K562 (cell line): ENCODE results near the gene KCP. TPM values are rescaled to one million over a fixed set of nuclear protein-coding genes. Genes with fewer than 3 reads are reported as not detected.

ENCODE experiments used
- AFF4 ChIP-seq: sonication (generic); formaldehyde crosslinking; IDR thresholded peaks from 2 replicates; pipeline ENCODE4 v1.8.0; 2023; ENCODE audit warnings: mild to moderate bottlenecking, missing genetic modification reagents
- CBX2 ChIP-seq: fragments of 200-600 bp; sonication (generic); IDR thresholded peaks from one replicate; pipeline ENCODE4 v1.6.1; 2012; ENCODE audit warnings: mild to moderate bottlenecking, low read length, inconsistent platforms; ENCODE audit not compliant: insufficient read depth, poor library complexity, severe bottlenecking
- GATAD2B ChIP-seq: fragments of 450-650 bp; IDR thresholded peaks from 2 replicates; pipeline ENCODE4 v1.6.1; 2017; ENCODE audit warnings: mild to moderate bottlenecking, borderline replicate concordance
- HDAC8 ChIP-seq: fragments of 450-650 bp; IDR thresholded peaks from 2 replicates; pipeline ENCODE4 v1.6.1; 2016; ENCODE audit warnings: mild to moderate bottlenecking, missing genetic modification characterization, moderate library complexity, missing compliant biosample characterization
- HNRNPUL1 ChIP-seq: fragments of 200-400 bp; formaldehyde crosslinking; IDR thresholded peaks from 2 replicates; pipeline ENCODE4 v1.6.1; 2017; ENCODE audit warnings: low read length
- NR4A1 ChIP-seq, 2 experiments: fragments of 250-450 bp in 1 of 2; fragments of 450-650 bp in 1 of 2; sonication (Bioruptor Pico) in 1 of 2; IDR thresholded peaks; 2 replicates each; pipeline versions ENCODE4 v1.4.0 to v1.6.1; 2016 to 2020; ENCODE audit warnings: mild to moderate bottlenecking in 2 of 2, missing compliant biosample characterization in 1 of 2, missing genetic modification characterization in 1 of 2, moderate library complexity in 1 of 2
- PHF21A ChIP-seq: fragments of 450-650 bp; IDR thresholded peaks from 2 replicates; pipeline ENCODE4 v1.6.1; 2017; ENCODE audit warnings: low read depth, borderline replicate concordance
- RB1 ChIP-seq: fragments of 450-650 bp; IDR thresholded peaks from 2 replicates; pipeline ENCODE4 v1.6.1; 2017; ENCODE audit warnings: low read depth, mild to moderate bottlenecking
- SREBF1 ChIP-seq: fragments of 150-350 bp; IDR thresholded peaks from 2 replicates; pipeline ENCODE4 v1.6.1; 2014; ENCODE audit warnings: antibody characterized with exemption, low read depth, low read length, borderline replicate concordance
- TFAP4 ChIP-seq: sonication (generic); formaldehyde crosslinking; IDR thresholded peaks from 2 replicates; pipeline ENCODE4 v1.8.0; 2022; ENCODE audit warnings: missing genetic modification reagents, mild to moderate bottlenecking, moderate library complexity, borderline replicate concordance
- ZFPM2 ChIP-seq: fragments of 250-450 bp; sonication (Bioruptor Pico); IDR thresholded peaks from 2 replicates; pipeline ENCODE4 v1.5.1; 2022; ENCODE audit warnings: mild to moderate bottlenecking
- ZNF408 ChIP-seq: fragments of 250-450 bp; sonication (Bioruptor Pico); IDR thresholded peaks from 2 replicates; pipeline ENCODE4 v1.4.0; 2020; ENCODE audit warnings: low read depth, mild to moderate bottlenecking, moderate library complexity
- ZNF583 ChIP-seq: fragments of 250-450 bp; sonication (Bioruptor Pico); IDR thresholded peaks from 2 replicates; pipeline ENCODE4 v1.4.0; 2020
- polyA plus RNA-seq, 8 experiments: library from polyadenylated mRNA; depleted of rRNA in 4 of 8; stranded (reverse) in 5 of 8; unstranded in 3 of 8; fragments of >200 nt; fragmentation: Nextera tagmentation in 2 of 8; fragmentation: Illumina TruSeq in 1 of 8; extraction: Ambion mirVana in 2 of 8; extraction: Trizol in 1 of 8; gene quantifications; 2 replicates each; pipeline versions ENCODE4 v1.2.1 to v1.2.3, GENCODE V29; 2011 to 2014; ENCODE audit warnings: inconsistent platforms in 1 of 8, missing spikeins in 1 of 8
- total RNA-seq, 7 experiments: library from RNA; depleted of rRNA in 6 of 7; stranded (reverse); fragments of >200 nt in 6 of 7; fragmentation: Illumina TruSeq in 2 of 7; extraction: Trizol in 2 of 7; gene quantifications; 2 replicates each; pipeline versions ENCODE4 v1.2.1 to v1.2.3, GENCODE V29; 2011 to 2021; ENCODE audit warnings: low replicate concordance in 1 of 7
- TF ChIP-seq, protein P1 (sequence below): fragments of 200-800 bp; sonication (Bioruptor generic); IDR thresholded peaks from 2 replicates; pipeline ENCODE4 v1.6.1; 2016; ENCODE audit warnings: missing genetic modification characterization, missing compliant biosample characterization

KCP gene
- total and polyA plus RNA-seq, 9 of the 15 experiments (the other 6 are each of a cell fraction or from before 2014, with no cell fraction given), result 0.06 to 0.17 (median 0.12) TPM; not detected in 3

- TF ChIP-seq, protein P1, sequence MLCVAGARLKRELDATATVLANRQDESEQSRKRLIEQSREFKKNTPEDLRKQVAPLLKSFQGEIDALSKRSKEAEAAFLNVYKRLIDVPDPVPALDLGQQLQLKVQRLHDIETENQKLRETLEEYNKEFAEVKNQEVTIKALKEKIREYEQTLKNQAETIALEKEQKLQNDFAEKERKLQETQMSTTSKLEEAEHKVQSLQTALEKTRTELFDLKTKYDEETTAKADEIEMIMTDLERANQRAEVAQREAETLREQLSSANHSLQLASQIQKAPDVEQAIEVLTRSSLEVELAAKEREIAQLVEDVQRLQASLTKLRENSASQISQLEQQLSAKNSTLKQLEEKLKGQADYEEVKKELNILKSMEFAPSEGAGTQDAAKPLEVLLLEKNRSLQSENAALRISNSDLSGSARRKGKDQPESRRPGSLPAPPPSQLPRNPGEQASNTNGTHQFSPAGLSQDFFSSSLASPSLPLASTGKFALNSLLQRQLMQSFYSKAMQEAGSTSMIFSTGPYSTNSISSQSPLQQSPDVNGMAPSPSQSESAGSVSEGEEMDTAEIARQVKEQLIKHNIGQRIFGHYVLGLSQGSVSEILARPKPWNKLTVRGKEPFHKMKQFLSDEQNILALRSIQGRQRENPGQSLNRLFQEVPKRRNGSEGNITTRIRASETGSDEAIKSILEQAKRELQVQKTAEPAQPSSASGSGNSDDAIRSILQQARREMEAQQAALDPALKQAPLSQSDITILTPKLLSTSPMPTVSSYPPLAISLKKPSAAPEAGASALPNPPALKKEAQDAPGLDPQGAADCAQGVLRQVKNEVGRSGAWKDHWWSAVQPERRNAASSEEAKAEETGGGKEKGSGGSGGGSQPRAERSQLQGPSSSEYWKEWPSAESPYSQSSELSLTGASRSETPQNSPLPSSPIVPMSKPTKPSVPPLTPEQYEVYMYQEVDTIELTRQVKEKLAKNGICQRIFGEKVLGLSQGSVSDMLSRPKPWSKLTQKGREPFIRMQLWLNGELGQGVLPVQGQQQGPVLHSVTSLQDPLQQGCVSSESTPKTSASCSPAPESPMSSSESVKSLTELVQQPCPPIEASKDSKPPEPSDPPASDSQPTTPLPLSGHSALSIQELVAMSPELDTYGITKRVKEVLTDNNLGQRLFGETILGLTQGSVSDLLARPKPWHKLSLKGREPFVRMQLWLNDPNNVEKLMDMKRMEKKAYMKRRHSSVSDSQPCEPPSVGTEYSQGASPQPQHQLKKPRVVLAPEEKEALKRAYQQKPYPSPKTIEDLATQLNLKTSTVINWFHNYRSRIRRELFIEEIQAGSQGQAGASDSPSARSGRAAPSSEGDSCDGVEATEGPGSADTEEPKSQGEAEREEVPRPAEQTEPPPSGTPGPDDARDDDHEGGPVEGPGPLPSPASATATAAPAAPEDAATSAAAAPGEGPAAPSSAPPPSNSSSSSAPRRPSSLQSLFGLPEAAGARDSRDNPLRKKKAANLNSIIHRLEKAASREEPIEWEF (CRISPR knock-in tag), result no peak
- TF ChIP-seq ZNF408 (CRISPR knock-in tag) (no peak), SREBF1 (no peak), AFF4 (CRISPR knock-in tag) (peak; percentile 61; the same call in 1 of the 2 replicates), HNRNPUL1 (no peak), CBX2 (no peak), GATAD2B (no peak), PHF21A (no peak), HDAC8 (peak; percentile 28; the same call in 1 of the 2 replicates), ZFPM2 (CRISPR knock-in tag) (no peak), NR4A1 (CRISPR knock-in tag; IDR thresholded peaks at IDR 0.05) (peak; percentile 67; the same call in 1 of the 2 replicates), NR4A1 (tag; IDR thresholded peaks at IDR 0.05) (no peak), TFAP4 (peak; percentile 76; the same call in 1 of the 2 replicates), RB1 (0 out of 2 replicates have a peak, but pooled peaks have one; percentile 39), ZNF583 (CRISPR knock-in tag) (no peak)
Observed at GRCh38 chr7:128862571-128863432, 47.7 kb downstream of the KCP start, which contains the start of gene ATP6V1F (continued).
